ENCODE data around the gene TAF1. TPM values are rescaled to one million over a fixed set of nuclear protein-coding genes. Genes with fewer than 3 reads are reported as not detected.

TAF1 gene
- total and polyA plus RNA-seq, 2 of the 8 experiments (the other 6 are each of a cell fraction or from before 2014, with no cell fraction given): 6.3 to 30.2 TPM

- H3K4me2 ChIP-seq (ENCODE audit: insufficient read depth in 1 of 2, low read depth in 2 of 2, low read length in 2 of 2): no peak overlapping the region
- no peak overlapping the region for H3K14ac ChIP-seq (ENCODE audit: insufficient read length)
- no peak overlapping the region for H3K27ac ChIP-seq (ENCODE audit: low read depth, low read length)
- no peak for DNase-seq (ENCODE audit: low read depth in 1 of 2, low spot score in 2 of 2)
- H2BK15ac ChIP-seq (ENCODE audit: low read length): no peak overlapping the region
- H4K91ac ChIP-seq (replicated peaks; ENCODE audit: insufficient read length, low read length): no peak overlapping the region
- H3K4me1 ChIP-seq (replicated peaks in 1 of 4; ENCODE audit: control insufficient read depth in 3 of 4, insufficient read depth in 4 of 4, low read length in 3 of 4): no peaks in the 10 kb centered on the region
- no peaks in the 10 kb centered on the region for H3K9me3 ChIP-seq (ENCODE audit: insufficient read depth in 2 of 2, low read depth in 1 of 2, low read length in 1 of 2)
- ChIA-PET CTCF (ENCODE audit: partially characterized antibody) (no interaction called here), POLR2A (ENCODE audit: partially characterized antibody) (no interaction called here)
- FAIRE-seq: no peak
- no peak overlapping the region for H2BK20ac ChIP-seq (ENCODE audit: low read length)
- H2AK5ac ChIP-seq (ENCODE audit: low read depth, low read length): no peak overlapping the region
- H3K18ac ChIP-seq (ENCODE audit: extremely low read depth, low read length): no peak overlapping the region
- H2BK120ac ChIP-seq (replicated peaks; ENCODE audit: low read depth, low read length): no peak overlapping the region
- H2BK5ac ChIP-seq (ENCODE audit: low read depth, low read length): no peak overlapping the region
- no peak overlapping the region for H3K56ac ChIP-seq (replicated peaks; ENCODE audit: insufficient read length, low read depth, low read length)
- no peaks in the 10 kb centered on the region for H3K36me3 ChIP-seq (ENCODE audit: control insufficient read depth in 2 of 4, insufficient read depth in 4 of 4, low read length in 3 of 4)
- H3K4ac ChIP-seq (replicated peaks; ENCODE audit: insufficient read length, low read depth, low read length): no peak overlapping the region
- H2BK12ac ChIP-seq (ENCODE audit: low read depth, low read length): no peak overlapping the region
- no peak overlapping the region for H4K5ac ChIP-seq (ENCODE audit: insufficient read length, low read depth, low read length)
- no peak overlapping the region for H4K8ac ChIP-seq (ENCODE audit: extremely low read depth, insufficient read depth, low read length)
- H3K27me3 ChIP-seq (replicated peaks in 1 of 4; ENCODE audit: control insufficient read depth in 3 of 4, extremely low read depth in 1 of 4, insufficient read depth in 3 of 4, low read length in 3 of 4): no peaks in the 10 kb centered on the region
- H3K23ac ChIP-seq (ENCODE audit: insufficient read length): no peak overlapping the region
- H3K4me3 ChIP-seq (ENCODE audit: extremely low read depth in 1 of 4, insufficient read depth in 2 of 4, low read depth in 3 of 4, low read length in 4 of 4): no peak overlapping the region
- no peaks in the 10 kb centered on the region for H3K79me1 ChIP-seq (ENCODE audit: low read depth, low read length)
- no peak overlapping the region for H3K9ac ChIP-seq (replicated peaks in 1 of 4; ENCODE audit: extremely low read depth in 1 of 4, low read depth in 3 of 4, low read length in 3 of 4)
- 98% methylated on average over 4 of the region's 4 CpGs; no CpG with 5 or more reads in 1 of the 2 experiments for WGBS, 2 experiments (ENCODE audit: extremely low coverage in 1 of 2, insufficient coverage in 1 of 2, insufficient read length in 1 of 2, insufficient replicate concordance in 2 of 2, low coverage in 1 of 2, low lambda C conversion rate in 2 of 2, missing lambda C conversion rate in 1 of 2)
- no peak overlapping the region for H2AFZ ChIP-seq (ENCODE audit: low read length)
- H3K23me2 ChIP-seq (ENCODE audit: low read depth, low read length): no peaks in the 10 kb centered on the region
- no peaks in the 10 kb centered on the region for H4K20me1 ChIP-seq (replicated peaks in 1 of 2; ENCODE audit: control insufficient read depth in 1 of 2, insufficient read depth in 2 of 2, low read length in 2 of 2)
- no peaks in the 10 kb centered on the region for H3K79me2 ChIP-seq (ENCODE audit: control insufficient read depth in 1 of 2, insufficient read depth in 2 of 2, low read length in 2 of 2)
- TF ChIP-seq SP2 (IDR thresholded peaks at IDR 0.05; ENCODE audit: low read length) (no peak), KDM4A (IDR thresholded peaks at IDR 0.05; ENCODE audit: low read depth, low read length, severe bottlenecking) (no peak), KDM5A (IDR thresholded peaks at IDR 0.05; ENCODE audit: low read length) (no peak), TAF1 (IDR thresholded peaks at IDR 0.05; ENCODE audit: low read depth, low read length) (no peak), TEAD4 (IDR thresholded peaks at IDR 0.05; ENCODE audit: low read depth, low read length) (no peak), CTBP2 (IDR thresholded peaks at IDR 0.05; ENCODE audit: borderline replicate concordance, insufficient read depth, insufficient read length, low read length) (no peak), KDM1A (IDR thresholded peaks at IDR 0.05; ENCODE audit: borderline replicate concordance, low read length) (no peak)
These were observed 116.2 kb downstream of the TAF1 start for GRCh38 chrX:71482228-71482958.

All from H1 (cell line).